Activated CD4-positive, CD25-positive, alpha-beta regulatory T cell treated with anti-CD3 and anti-CD28 coated beads, Interleukin-2, amount 50 U/mL, for 24 hours (primary cell): ENCODE measurements around the gene CCNG2.

Experiments used
- ATAC-seq, 2 donors: fragments of 150-1000 bp; cut with Tn5 transposase; one replicate each; pipeline ENCODE4 v1.10.0; 2021; ENCODE audit warnings: mild to moderate bottlenecking in 1 of 2, moderate library complexity in 1 of 2

The CCNG2 gene

DNA sequence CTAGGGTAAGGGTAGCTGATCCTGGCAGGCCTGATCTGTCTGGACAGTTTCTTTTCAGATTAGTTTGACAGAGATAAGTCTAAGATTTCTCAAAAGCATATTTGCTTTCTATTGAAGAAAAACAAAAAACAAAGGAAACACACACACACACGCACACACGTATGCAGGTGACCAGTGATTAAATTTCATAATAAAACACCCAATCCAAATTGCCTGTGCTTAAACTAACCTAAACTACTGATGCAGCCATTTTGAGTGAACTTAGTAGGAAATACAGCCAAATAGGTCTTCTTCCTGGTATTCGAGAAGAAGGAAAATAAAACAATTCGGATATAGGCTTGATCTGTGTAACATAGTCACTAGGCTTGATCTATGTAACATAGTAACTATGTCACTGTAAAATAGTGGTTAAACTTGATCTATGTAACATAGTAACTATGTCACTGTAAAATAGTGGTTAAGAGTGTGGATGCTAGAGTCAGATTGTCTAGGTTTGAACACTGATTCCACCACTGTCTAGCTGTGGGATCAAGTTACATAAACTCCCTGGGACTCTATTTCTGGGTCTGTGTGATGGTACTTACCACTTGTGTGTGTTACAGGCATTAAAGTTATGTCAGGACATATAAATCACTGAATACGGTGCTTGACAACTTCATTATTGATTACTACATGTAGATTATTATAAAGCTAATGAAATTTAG lies 9.8 kb upstream of the CCNG2 start:
- ATAC-seq = no peak

DNA sequence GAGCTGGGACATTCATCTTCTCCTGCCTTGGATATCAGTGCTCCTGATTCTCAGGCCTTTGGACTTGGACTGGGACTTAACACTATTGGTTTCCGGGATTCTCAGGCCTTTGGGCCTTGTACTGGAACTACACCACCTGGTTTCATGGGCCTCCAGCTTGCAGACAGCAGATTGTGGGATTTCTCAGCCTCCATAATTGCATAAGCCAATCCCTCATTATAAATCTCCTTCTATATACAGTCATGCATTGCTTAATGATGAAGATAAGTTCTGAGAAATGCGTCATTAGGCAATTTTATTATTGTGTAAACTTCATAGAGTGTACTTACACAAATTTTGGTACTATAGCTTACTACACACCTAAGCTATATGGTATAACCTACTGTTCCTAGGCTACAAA lies 8.9 kb upstream of the CCNG2 start:
- ATAC-seq = no peak

- no peak for ATAC-seq
Observed at GRCh38 chr4:77149789-77150188, 7.2 kb upstream of the CCNG2 start.

DNA sequence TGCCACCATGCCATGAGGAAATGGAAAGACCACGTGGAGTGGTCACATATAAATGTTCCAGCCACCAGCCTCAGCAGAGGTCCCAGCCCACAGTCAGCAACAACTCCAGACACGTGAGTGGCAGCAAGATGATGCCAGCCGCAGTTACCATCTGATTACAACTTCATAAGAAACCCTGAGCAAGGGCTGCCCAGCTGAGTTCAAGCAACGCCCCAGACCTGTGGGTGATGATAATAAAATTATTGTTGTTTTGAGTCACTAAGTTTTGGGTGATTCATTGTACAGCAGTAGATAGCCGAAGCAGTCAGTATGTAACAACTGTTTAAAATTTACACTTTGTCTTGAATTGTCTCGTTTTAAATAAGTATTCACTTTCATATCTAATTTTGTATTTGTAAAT lies 5.8 kb upstream of the CCNG2 start:
- ATAC-seq = peak; percentile 71 to 82

DNA sequence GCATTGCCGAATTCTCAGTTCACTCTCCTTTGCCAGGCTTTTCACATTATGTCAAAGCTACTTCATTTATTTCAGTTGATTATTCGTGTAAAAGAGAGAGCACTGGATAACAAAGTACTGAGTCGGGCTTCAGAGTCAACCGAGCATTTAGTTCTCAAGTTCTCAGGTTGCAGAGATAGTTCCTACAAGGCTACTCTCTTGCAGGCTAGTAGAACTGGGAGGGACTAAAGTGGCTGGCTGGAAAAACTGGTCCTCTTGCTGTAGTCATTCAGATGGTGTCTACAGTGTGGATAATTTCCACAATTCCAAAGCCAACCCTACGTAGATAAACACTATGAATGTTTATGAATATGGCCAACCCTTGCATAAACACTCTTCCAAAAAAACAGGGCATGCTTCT lies 4.6 kb upstream of the CCNG2 start:
- no peak for ATAC-seq

- ATAC-seq = no peak
Observed at GRCh38 chr4:77153006-77153405, 4.0 kb upstream of the CCNG2 start.

GRCh38 chr4:77154065-77154464 lies 2.9 kb upstream of the CCNG2 start:
- ATAC-seq = no peak

DNA sequence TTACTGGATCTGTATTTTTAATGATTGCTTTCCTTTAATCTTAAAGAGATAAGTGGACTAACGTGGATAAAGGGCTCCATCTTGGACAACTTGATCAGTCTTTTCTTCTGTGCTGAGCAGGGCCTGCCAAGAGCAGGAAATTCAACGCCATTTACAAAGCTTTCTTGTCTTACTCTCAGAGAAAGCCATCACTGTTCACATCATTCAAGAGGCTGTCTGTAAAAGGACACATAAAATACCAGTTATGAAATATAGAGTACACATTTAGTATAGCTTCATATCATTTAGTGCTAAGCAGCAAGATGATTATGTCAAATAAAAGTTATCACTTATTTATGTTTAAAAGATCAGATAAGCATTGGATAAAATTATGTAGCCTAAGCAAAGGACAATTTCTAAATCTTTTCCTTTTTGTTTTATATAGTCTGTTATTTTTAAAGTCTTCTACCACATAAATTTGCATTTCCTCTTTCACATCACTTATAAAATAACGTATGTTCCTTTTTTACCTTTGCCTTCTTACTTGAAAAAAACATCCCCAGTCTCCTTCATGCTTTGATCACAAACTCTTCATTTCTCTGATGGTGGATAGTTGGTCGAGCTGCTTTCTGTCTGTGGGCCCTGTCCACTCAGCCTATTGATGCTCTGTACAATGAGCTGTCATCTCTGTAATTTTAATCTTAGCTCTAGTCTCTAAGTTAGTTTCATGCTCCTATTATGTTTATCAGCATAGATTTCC lies 2.1 kb upstream of the CCNG2 start:
- ATAC-seq = no peak

DNA sequence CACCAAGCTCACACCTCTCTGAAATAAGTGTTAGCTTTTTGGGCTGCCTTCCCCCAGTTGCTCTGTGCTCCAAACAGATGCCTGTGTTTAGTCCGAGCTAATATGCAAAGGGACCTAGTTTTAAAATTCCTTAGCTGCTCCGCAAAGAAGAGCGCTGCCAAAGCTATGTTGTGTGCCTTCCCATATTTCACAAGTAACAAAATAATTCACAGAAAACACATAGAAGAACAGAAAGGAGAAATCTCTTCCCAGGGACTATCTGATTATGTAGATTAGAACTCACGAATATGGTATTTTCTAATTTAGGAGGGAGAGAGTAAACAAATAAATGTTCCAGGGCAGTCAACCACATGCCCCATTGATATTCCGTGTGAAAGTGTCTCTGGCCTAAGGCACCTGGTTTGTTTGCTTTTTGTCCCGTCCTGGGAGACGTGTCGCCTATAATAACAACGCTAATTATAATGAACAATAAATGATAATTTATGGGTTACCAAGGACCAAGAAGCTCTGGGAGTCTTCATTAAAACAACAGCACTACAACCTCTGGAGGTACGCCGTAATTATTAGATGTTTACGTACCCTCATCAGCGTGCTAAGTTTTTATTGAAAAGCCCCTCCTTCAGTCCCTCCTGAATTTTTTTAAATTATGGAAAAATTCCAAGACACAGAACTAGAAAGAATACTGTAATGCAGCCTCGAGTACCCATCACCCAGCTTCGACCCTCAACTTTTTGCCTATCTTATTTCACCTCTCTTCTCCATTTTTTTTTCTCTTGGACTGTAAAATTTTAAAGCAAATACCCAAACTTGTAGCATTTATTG lies 1.2 kb upstream of the CCNG2 start:
- no peak for ATAC-seq

DNA sequence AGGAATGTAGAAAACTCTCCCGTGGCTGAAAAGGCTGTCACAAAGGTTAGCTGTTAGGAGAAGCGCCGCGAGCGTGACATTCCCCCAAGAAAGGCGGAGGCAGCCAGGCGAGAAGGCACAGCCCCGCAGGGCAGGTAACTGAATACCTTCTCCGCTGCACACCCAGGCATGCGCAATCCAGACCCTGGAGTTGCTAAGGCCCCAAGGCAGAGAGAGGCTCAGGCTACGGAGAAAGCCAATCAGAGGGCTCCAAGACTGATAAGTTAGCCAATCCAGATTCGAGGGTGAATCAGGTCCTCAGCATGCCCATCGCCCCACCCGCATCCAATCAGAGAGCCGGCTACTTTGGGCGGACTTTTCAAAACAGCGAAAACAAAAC lies 485 bp upstream of the CCNG2 start:
- ATAC-seq = peak; percentile 98 to 99

DNA sequence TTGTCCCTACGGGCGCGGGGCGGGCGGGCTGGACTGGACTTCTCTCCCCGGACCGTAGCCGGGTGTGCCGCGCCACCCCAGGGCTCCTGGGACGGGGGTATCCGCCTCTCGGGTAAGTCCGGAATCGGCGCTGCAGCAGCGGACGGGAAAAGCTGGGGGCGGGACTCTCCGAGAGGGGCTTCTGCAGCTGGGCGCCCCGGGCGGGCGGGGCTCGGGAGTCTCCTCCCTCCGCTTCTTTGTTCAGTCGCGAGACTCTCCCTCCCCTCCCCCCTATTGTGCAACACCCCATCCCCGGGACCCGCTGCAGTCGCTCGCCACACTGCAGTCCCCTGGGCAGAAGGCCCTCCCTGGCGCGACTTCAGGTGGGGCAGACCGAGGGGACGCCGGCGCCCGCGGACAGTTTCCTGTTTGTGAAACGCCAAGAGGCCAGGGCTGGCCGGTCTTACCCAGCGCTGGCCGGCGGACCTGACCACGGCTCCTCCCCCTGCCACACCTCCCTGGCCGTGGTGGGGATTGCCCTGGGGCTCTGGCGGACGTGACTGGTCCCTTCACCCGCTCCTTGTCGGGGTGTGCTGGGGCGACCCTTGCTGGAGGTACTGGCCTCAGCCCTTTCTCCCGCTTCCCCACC lies 966 bp downstream of the CCNG2 start:
- ATAC-seq = peak; percentile 7 to 22

- ATAC-seq = no peak
Observed at GRCh38 chr4:77158487-77158861, 1.5 kb downstream of the CCNG2 start.

GRCh38 chr4:77159806-77160205 lies 2.8 kb downstream of the CCNG2 start:
- ATAC-seq = no peak

- ATAC-seq = no peak
Observed at GRCh38 chr4:77163641-77164040, 6.6 kb downstream of the CCNG2 start.

DNA sequence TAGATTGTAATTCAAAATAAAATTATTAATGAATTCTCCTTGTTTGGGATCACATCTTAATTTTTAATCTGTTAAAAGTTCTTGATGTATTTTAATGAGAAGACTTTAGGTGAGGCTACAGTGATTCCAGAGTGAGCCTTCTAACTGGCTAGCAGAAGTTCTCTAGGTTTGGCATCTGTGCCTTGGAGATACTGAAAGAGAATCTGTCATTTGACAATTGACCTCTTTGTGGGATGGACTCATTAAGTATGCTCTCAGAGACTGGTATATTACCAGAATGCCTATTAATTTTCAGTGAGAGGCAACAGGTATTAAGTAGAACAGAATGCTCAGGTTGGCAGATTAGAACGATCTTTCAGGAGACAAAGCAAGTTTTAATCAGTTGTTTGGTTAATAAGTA lies 10.2 kb downstream of the CCNG2 start:
- no peak for ATAC-seq

DNA sequence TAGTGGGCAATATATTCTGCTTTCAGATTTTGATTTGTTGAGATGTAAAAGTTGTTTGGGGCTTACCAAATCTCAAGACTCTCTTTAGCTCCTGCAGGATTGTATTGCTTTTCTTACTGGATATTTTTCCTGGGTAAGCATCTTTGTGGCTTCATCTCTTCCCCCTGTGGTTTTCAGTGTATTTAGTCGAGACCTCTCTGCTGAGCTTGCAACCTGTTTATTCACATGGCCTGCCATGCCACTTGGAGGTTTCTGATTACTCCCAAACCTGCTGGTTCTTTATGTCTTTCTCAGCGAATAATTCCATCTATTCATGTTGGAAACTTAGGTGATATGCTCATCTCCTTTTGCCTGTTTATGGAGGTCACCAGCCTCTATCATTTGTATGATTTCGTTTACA lies 10.9 kb downstream of the CCNG2 start:
- ATAC-seq = no peak

DNA sequence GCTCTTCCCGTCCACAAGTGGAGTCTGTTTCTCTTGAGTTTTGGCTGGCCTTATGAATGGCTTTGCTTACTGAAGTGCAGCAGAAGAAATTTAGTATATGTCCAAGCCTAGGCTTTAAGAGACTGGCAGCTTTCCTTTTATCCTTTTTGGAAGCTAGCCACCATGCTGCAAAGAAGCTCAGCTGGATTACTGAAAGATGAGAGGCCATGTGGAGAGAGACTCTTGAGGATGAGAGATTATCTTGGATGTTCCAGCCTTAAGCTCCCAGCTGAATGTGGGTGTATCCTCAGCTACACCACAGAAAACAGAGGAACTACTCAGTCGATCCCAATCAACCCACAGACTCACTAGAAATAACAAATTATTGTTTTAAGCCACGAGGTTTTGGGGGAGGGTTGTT lies 12.5 kb downstream of the CCNG2 start:
- ATAC-seq = no peak

DNA sequence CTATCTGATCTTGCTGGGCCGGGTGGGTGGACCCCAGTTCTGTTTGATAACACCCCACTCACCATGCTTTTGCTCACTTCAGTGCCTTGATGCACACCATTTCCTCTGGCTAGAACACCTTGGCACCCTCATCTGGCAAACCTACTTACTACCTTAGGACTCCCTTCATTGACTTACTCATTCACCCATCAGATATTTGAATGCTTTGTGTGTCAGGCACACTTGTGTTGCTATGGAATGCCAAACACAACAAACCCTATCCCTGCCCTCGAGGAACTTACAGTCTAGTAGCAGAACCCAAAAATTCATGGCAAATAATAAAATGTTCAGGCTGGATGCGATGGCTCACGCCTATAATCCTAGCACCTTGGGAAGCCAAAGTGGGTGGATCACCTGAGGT lies 13.9 kb downstream of the CCNG2 start:
- ATAC-seq = no peak

- ATAC-seq = no peak
Observed at GRCh38 chr4:77172336-77172735, 15.3 kb downstream of the CCNG2 start.

DNA sequence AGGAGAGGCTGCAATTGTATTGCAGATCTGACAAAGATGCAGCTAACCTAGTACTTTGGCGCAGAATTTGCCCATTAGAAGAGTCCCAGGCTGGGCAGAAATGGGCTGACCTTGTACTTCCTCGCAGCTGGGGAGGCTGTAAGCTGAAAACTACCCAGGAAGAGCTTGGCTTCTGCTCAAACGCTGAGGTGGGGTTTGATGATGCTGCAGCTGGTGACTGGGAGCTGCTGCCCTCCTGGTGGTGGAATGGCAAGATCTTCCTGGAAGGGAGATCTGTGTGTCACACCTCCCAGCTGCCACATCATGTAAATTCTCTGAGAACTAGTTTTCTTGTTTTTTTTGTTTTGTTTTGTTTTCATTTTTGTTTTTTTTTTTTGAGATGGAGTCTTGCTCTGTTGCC lies 17.4 kb downstream of the CCNG2 start:
- no peak for ATAC-seq

GRCh38 chr4:77175201-77175611 lies 18.2 kb downstream of the CCNG2 start:
- ATAC-seq = no peak

DNA sequence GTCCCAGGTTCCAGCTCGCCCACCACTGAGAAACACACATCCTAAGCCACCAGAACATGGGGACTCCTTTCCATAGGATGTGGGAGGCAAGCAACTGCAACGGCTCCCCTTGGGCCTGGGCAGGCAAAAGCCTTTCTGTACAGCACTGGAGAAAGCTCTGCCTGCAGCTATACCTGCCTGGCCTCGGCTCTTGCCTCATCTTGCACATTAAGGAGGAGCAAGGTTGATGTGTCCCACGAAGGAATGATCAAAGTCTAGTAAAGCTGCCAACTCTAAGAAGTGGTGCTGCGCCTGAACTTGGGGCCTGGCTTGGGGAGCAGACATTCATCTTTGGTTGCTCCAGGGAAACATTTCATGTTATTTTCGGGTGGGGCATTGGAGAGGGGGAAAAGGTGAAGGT lies 19.6 kb downstream of the CCNG2 start:
- ATAC-seq = no peak

- ATAC-seq = no peak
Observed at GRCh38 chr4:77177199-77177598, 20.2 kb downstream of the CCNG2 start.
